SU-DHL-6 (cell line): ENCODE results near the gene GPRC6A.

Source experiments
- H2AFZ ChIP-seq: fragments of 200-600 bp; sonication (generic); 2 replicates; pipeline ENCODE4 v1.6.1; 2014; ENCODE audit warnings: low read depth, mild to moderate bottlenecking, moderate library complexity, mixed read lengths, antibody characterized with exemption, low read length; ENCODE audit not compliant: severe bottlenecking
- H3F3A ChIP-seq: fragments of 200-600 bp; shearing (Covaris generic); 2 replicates; pipeline ENCODE4 v1.6.0; 2016; ENCODE audit warnings: antibody characterized with exemption, mild to moderate bottlenecking; ENCODE audit not compliant: insufficient read depth
- H3K27ac ChIP-seq: fragments of 200-600 bp; sonication (generic); 2 replicates; pipeline ENCODE4 v1.5.1; 2016; ENCODE audit warnings: low read depth, mild to moderate bottlenecking, low read length, moderate library complexity, mixed read lengths
- H3K27me3 ChIP-seq: fragments of 200-600 bp; sonication (generic), shearing (Covaris generic); 2 replicates; pipeline ENCODE4 v1.6.0; 2014; ENCODE audit warnings: mild to moderate bottlenecking, low read length
- H3K36me3 ChIP-seq: fragments of 200-600 bp; sonication (generic); 2 replicates; pipeline ENCODE4 v1.6.1; 2014; ENCODE audit warnings: mild to moderate bottlenecking, low read length, mixed read lengths
- H3K4me2 ChIP-seq: fragments of 300-600, 200-600 bp; shearing (Covaris generic), sonication (generic); 2 replicates; pipeline ENCODE4 v1.6.0; 2014; ENCODE audit warnings: low read length, low read depth, mild to moderate bottlenecking; ENCODE audit not compliant: poor library complexity, severe bottlenecking
- H3K4me3 ChIP-seq: fragments of 200-600 bp; sonication (generic); 2 replicates; pipeline ENCODE4 v1.5.1; 2014; ENCODE audit warnings: antibody characterized with exemption, low read length, mild to moderate bottlenecking, mixed read lengths; ENCODE audit not compliant: insufficient read depth, poor library complexity, severe bottlenecking
- H3K79me2 ChIP-seq: fragments of 200-600 bp; sonication (generic); 2 replicates; pipeline ENCODE4 v1.6.1; 2014; ENCODE audit warnings: mild to moderate bottlenecking, low read length, moderate library complexity; ENCODE audit not compliant: insufficient read depth
- H3K9ac ChIP-seq: fragments of 200-600 bp; sonication (generic); 2 replicates; pipeline ENCODE4 v1.7.0; 2014; ENCODE audit warnings: mild to moderate bottlenecking, low read length
- H3K9me2 ChIP-seq: fragments of 200-600 bp; sonication (generic); replicated peaks from 2 replicates; pipeline ENCODE4 v1.6.1; 2014; ENCODE audit warnings: low read length; ENCODE audit not compliant: insufficient read depth
- H3K9me3 ChIP-seq: fragments of 200-600 bp; sonication (generic); 2 replicates; pipeline ENCODE4 v1.6.1; 2014; ENCODE audit warnings: low read length, mixed read lengths; ENCODE audit not compliant: insufficient read depth
- H4K20me1 ChIP-seq: fragments of 200-600 bp; sonication (generic); 2 replicates; pipeline ENCODE4 v1.6.1; 2014; ENCODE audit warnings: low read depth, mild to moderate bottlenecking, antibody characterized with exemption, low read length, moderate library complexity, mixed read lengths
- EZH2phosphoT487 ChIP-seq: fragments of 200-600 bp; sonication (generic), shearing (Covaris generic); conservative IDR thresholded peaks from 2 replicates; pipeline ENCODE4 v1.6.1; 2018; ENCODE audit warnings: mild to moderate bottlenecking, antibody characterized with exemption, low read length, moderate library complexity, mixed read lengths
- TF ChIP-seq, protein P1 (sequence below): fragments of 200-600 bp; sonication (generic); IDR thresholded peaks from one replicate; pipeline ENCODE4 v1.5.1; 2017; ENCODE audit warnings: antibody characterized with exemption, mild to moderate bottlenecking, low read length, moderate library complexity; ENCODE audit not compliant: insufficient read depth, poor library complexity, severe bottlenecking

Gene GPRC6A, protein sequence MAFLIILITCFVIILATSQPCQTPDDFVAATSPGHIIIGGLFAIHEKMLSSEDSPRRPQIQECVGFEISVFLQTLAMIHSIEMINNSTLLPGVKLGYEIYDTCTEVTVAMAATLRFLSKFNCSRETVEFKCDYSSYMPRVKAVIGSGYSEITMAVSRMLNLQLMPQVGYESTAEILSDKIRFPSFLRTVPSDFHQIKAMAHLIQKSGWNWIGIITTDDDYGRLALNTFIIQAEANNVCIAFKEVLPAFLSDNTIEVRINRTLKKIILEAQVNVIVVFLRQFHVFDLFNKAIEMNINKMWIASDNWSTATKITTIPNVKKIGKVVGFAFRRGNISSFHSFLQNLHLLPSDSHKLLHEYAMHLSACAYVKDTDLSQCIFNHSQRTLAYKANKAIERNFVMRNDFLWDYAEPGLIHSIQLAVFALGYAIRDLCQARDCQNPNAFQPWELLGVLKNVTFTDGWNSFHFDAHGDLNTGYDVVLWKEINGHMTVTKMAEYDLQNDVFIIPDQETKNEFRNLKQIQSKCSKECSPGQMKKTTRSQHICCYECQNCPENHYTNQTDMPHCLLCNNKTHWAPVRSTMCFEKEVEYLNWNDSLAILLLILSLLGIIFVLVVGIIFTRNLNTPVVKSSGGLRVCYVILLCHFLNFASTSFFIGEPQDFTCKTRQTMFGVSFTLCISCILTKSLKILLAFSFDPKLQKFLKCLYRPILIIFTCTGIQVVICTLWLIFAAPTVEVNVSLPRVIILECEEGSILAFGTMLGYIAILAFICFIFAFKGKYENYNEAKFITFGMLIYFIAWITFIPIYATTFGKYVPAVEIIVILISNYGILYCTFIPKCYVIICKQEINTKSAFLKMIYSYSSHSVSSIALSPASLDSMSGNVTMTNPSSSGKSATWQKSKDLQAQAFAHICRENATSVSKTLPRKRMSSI

DNA sequence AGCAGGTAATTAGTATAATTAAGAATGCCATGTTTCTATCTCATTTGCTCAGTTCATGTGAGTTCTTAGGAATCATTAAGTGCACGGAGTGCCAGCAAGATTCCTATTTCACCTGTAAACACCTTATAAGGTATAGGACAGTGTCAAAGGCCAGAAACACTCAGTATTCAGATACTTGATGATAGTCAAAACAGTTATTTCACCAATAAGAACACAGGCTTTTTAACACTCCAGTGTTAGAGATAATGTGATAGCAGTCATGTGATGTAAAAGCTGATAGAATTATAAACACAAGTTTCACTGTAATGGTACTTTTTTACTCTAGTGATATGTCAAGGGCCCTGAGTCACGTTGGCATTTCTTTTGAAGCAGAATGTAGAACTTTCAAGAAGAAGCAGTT, at the start of gene GPRC6A:
TSS of gene GPRC6A (minus strand) at position 101 of the 400 bp plus-strand sequence. CDS start at position 31, 70 bp downstream.
- H3F3A ChIP-seq, result no peaks in the 10 kb centered on the region
- TF ChIP-seq, protein P1, sequence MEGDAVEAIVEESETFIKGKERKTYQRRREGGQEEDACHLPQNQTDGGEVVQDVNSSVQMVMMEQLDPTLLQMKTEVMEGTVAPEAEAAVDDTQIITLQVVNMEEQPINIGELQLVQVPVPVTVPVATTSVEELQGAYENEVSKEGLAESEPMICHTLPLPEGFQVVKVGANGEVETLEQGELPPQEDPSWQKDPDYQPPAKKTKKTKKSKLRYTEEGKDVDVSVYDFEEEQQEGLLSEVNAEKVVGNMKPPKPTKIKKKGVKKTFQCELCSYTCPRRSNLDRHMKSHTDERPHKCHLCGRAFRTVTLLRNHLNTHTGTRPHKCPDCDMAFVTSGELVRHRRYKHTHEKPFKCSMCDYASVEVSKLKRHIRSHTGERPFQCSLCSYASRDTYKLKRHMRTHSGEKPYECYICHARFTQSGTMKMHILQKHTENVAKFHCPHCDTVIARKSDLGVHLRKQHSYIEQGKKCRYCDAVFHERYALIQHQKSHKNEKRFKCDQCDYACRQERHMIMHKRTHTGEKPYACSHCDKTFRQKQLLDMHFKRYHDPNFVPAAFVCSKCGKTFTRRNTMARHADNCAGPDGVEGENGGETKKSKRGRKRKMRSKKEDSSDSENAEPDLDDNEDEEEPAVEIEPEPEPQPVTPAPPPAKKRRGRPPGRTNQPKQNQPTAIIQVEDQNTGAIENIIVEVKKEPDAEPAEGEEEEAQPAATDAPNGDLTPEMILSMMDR, result no peak
- TF ChIP-seq EZH2phosphoT487, result no peak
- H3K4me3 ChIP-seq, result no peak within 1 kb of the TSS
- H3K27me3 ChIP-seq, result no peaks in the 10 kb centered on the region
- H3K79me2 ChIP-seq, result no peaks in the 10 kb centered on the region
- H2AFZ ChIP-seq, result no peak within 1 kb of the TSS
- no peaks in the 10 kb centered on the region for H4K20me1 ChIP-seq
- no peak within 1 kb of the TSS for H3K4me2 ChIP-seq
- H3K9me3 ChIP-seq, result no peaks in the 10 kb centered on the region
- no peaks in the 10 kb centered on the region for H3K9me2 ChIP-seq
- no peaks in the 10 kb centered on the region for H3K36me3 ChIP-seq
- H3K9ac ChIP-seq, result no peak within 1 kb of the TSS
- no peak within 1 kb of the TSS for H3K27ac ChIP-seq

DNA sequence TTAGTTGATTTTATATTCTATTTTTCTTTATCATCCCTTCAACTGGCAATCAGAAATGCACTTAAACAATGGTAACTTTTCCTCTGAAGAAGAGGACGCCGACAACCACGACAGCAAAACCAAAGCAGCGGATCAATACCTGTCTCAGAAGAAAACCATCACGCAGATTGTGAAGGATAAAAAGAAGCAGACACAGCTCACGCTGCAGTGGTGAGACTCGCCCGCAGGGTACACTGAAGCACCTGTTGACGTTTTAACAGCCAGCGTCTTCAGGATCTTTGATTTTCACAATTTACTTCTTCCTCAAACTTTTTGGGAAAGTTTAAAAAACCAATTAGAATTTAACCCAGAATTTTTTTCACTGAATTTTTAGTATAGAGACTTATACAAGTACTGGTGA, 48.9 kb upstream of the GPRC6A start:
- H3K4me2 ChIP-seq, result no peak overlapping the region
- no peaks in the 10 kb centered on the region for H3K9me2 ChIP-seq
- no peaks in the 10 kb centered on the region for H3F3A ChIP-seq
- no peaks in the 10 kb centered on the region for H3K27me3 ChIP-seq
- H3K27ac ChIP-seq, result no peak overlapping the region
- H2AFZ ChIP-seq, result no peak overlapping the region
- H4K20me1 ChIP-seq, result no peaks in the 10 kb centered on the region
- TF ChIP-seq EZH2phosphoT487, result no peak
- TF ChIP-seq, protein P1, result no peak
- no peaks in the 10 kb centered on the region for H3K36me3 ChIP-seq
- H3K79me2 ChIP-seq, result no peaks in the 10 kb centered on the region
- no peaks in the 10 kb centered on the region for H3K9me3 ChIP-seq
- no peak overlapping the region for H3K9ac ChIP-seq
- no peak overlapping the region for H3K4me3 ChIP-seq

DNA sequence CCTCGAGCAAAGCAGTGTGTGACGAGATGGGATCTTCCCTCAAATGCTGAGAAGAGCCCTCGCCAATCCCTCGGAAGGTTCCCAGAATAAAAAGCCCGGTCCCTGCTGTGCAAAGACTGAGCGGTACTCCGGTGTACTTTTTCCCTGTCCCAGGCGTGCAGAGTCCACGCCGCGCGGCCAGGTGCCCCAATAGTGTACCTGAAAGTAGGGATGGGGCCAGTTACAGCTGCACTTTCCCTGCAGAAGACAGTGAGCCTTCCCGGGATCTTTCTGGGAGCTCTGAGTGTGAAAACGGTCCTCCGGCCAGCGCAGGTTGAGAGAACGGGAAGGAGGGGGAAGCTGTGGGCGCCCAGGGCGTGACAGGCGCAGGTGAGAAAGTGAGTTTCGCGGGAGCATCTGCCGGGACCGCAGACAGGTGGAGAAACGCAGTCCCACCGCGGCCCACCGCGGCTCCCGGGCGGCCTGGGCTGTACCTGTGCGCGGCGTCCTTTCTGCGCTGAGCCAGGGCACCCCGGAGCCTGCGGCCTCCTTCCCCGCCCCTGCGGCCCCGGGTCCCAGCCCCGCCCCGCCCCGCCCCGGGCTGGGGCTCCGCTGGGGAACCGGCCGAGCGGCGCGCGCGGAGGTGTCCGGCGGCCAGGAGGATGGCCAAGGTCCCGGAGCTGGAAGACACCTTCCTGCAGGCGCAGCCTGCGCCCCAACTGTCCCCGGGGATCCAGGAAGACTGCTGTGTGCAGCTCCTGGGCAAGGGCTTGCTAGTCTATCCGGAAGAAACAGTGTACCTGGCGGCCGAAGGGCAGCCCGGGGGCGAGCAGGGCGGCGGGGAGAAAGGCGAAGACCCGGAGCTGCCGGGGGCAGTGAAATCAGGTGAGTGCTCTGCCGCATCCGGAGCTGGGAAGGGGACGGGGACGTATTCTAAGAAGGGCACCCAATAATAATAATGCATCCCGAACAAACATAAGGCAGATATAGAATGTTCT, 48.0 kb upstream of the GPRC6A start, which contains the start of gene RFX6:
TSS of gene RFX6 (plus strand) at position 608 of the 977 bp plus-strand sequence. CDS start at position 642, 34 bp downstream.
- H3K4me3 ChIP-seq, result no peak within 1 kb of the TSS
- H3K9ac ChIP-seq, result no peak within 1 kb of the TSS
- H4K20me1 ChIP-seq, result no peaks in the 10 kb centered on the region
- no peak within 1 kb of the TSS for H3K27ac ChIP-seq
- no peaks in the 10 kb centered on the region for H3K79me2 ChIP-seq
- H3K27me3 ChIP-seq, result no peaks in the 10 kb centered on the region
- H3K9me3 ChIP-seq, result no peaks in the 10 kb centered on the region
- H3K9me2 ChIP-seq, result no peaks in the 10 kb centered on the region
- no peak within 1 kb of the TSS for H3K4me2 ChIP-seq
- TF ChIP-seq, protein P1, result no peak
- no peak for TF ChIP-seq EZH2phosphoT487
- no peaks in the 10 kb centered on the region for H3F3A ChIP-seq
- no peak within 1 kb of the TSS for H2AFZ ChIP-seq
- no peaks in the 10 kb centered on the region for H3K36me3 ChIP-seq
